ENCODE results near the gene RNPEPL1.
"Not testable (repeated sequence)": the region's sequence is repeated elsewhere in the genome, so short reads cannot be mapped to it uniquely, and the experiment has no call there.

RNPEPL1 gene, protein sequence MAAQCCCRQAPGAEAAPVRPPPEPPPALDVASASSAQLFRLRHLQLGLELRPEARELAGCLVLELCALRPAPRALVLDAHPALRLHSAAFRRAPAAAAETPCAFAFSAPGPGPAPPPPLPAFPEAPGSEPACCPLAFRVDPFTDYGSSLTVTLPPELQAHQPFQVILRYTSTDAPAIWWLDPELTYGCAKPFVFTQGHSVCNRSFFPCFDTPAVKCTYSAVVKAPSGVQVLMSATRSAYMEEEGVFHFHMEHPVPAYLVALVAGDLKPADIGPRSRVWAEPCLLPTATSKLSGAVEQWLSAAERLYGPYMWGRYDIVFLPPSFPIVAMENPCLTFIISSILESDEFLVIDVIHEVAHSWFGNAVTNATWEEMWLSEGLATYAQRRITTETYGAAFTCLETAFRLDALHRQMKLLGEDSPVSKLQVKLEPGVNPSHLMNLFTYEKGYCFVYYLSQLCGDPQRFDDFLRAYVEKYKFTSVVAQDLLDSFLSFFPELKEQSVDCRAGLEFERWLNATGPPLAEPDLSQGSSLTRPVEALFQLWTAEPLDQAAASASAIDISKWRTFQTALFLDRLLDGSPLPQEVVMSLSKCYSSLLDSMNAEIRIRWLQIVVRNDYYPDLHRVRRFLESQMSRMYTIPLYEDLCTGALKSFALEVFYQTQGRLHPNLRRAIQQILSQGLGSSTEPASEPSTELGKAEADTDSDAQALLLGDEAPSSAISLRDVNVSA

DNA sequence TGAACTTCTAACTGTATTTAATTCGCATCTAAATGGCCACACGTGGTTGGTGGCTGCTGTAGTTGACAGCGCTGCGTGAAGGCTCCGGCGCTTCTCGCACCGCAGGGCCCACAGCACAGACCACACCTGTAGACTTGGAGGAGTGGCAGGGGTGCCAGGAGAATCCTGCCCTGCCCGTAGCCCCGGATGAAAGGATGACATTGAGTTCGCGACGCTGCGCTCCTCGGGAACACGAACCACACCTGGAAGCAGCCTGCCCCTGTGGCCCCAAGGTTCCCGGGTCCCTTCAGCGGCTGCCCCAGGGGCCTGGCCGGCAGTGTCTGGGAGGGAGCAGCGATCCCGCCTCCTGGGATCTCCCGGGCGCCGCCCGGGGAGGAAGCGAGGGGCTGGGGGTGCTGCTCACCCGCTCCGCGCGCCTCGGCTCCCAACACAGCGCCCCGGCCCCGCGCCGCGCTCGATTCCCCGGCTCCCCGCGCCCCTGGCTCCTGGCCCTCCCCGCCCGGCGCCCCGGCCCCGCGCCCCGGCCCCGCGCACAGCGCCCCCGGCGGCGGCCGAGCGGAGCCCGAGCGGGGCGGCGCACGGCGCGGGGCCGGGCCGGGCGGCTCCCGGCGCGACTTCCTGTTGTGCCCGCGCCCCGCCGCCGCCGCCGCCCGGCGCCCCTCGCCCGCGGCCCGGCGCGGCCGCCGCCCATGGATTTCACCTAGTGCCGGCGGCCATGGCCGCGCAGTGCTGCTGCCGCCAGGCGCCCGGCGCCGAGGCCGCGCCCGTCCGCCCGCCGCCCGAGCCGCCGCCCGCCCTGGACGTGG is at the start of gene RNPEPL1:
Gene RNPEPL1 (plus strand): TSS at position 613 of the 806 bp plus-strand sequence. CDS start 103 bp downstream, at position 716.
- peak; percentile 21 for DNase-seq

GRCh38 chr2:240518981-240519380 is 49.3 kb upstream of the RNPEPL1 start:
- DNase-seq, result no peak

DNA sequence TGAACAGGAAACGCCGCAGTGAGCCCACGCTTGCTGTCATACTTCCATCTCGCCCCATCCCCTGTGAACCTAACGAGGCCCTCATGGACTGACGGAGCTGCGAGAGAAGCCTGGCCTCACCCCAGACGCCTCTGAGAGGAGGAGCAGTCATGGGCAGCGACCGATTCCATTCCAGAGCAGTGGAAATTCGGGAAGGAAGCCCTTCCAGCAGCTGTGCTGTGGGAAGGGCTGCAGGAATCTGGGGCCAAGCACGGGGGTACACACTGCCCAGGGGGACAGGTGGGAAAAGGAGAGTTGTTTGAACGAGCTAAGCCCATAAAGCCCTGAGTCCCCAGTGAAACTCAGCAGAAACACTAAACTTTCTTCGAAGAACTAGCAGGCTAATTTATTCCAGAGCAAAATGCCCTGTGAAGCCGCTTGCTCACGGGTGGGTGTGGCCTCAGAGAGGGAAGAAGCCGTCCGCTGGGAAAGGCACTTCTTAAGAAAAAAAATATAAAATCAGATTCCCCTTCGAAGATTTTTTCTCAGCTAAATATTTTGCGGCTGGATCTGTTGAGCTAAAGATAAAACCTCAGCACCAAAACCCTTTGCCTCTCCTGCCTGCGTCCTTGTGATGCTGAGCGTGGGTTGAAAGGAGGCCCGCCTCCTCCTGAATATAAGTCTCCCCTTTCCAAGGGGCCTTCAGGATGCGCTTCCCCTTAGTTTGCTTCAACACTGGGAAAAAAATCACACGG is 48.7 kb upstream of the RNPEPL1 start:
- DNase-seq, result no peak

DNA sequence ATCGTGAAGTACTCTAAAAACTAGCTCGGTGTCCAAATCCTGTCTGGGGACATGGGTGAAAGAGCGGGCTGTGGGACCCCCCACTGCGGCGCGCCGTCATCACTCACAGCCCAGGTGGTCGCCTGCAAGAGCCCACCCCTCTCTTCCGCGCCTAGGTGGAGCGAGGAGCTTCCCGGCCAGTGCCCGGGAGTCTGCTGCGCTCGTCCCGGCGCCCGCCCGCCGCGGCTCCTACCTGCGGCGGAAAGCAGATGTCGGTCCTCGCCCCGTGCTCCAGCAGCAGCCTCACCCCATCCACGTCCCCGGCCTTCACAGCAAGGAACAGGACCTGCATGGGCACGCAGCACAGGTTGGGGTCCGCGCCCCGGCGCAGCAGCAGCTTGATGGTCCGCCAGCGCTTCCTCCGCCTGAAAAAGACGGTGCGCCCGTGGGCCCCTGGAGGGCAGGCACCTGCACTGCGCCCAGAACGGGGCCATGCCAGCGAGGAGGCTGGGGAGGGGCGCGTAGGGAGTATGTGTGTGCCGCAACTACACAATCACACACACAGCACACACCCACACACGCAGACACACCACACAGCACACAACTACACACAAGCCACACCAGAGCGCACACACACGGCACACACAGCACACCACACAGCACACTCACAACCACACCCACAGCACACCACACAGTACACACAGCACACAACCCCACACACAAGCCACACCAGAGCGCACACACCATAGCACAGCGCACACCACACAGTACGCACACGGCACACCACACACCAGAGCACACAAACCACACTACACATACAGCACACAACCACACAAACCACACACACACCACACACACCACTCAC is 47.9 kb upstream of the RNPEPL1 start:
- no peak for DNase-seq

GRCh38 chr2:240520974-240521350 is 47.3 kb upstream of the RNPEPL1 start:
- no peak for DNase-seq

DNA sequence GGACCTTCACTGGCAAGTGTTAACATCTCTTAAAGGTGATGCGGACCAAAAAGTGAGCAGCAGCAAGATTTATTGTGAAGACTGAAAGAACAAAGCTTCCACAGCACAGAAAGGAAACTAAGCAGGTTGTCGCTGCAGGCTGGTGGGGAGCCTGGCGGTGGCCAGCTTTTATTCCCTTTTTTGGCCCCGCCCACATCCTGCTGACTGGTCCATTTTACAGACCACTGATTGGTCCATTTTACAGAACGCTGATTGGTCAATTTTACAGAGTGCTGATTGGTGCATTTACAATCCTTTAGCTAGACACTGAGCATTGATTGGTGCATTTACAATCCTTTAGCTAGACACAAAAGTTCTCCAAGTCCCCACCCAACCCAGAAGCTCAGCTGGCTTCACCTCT is 46.4 kb upstream of the RNPEPL1 start:
- DNase-seq, result not testable (repeated sequence)

DNA sequence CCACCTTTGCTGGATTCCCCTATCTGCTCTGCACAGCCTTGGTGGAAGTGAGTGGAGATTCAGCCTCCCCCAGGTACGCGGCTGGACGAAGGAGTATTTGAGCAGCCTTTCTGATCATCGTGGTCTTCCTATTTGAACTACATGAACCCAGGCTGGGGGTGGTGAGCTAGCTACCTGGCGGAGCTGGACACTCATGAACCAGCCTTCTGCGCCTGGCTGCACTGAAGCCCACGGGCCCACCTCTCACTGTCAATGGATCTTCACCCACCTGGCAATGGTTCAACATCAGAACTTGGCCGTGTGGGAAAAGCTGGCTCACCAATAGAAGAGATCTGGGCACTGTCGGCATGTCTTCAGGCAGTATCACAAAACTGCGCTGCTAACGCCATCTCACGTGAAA is 45.9 kb upstream of the RNPEPL1 start:
- no peak for DNase-seq

DNA sequence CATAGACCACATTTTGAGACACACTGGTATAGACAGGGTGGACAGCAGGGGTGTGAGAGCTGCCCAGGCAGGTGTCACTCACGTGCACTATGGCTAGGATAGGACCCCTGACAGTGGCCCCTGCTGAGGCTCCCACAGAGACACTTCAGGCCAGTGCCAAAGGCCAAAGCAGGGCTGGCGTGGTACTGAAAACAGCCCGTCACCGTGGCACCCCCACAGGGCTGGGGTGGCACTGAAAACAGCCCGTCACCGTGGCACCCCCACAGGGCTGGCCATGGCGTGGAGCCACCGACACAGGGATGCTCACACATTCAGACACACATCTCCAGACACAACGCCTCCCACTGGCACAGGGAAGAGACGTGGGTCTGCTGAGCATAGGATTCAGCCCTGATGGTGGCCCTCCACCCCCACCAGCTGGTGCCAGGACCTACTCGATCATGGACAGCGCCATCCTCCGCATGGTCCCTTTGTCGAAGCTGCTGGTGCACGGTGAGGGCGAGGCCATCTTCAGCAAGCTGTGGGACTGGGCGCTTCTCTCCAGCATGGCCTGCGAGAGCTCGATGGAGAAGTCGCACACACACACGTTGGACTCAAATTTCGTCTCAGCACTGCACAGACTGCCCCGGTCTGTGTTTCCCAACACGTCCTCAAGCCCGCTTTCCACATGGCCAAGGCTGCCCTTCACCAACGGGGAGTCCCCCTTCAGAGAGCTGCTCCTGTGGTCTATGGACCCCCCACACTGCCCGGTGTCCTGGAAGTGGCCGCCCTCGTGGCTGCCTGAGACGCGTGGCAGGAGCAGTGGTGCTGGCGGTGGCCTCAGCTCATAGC is 44.6 kb upstream of the RNPEPL1 start:
- no peak for DNase-seq

- DNase-seq, result no peak
These were observed 43.1 kb upstream of the RNPEPL1 start for GRCh38 chr2:240524963-240525718.

DNA sequence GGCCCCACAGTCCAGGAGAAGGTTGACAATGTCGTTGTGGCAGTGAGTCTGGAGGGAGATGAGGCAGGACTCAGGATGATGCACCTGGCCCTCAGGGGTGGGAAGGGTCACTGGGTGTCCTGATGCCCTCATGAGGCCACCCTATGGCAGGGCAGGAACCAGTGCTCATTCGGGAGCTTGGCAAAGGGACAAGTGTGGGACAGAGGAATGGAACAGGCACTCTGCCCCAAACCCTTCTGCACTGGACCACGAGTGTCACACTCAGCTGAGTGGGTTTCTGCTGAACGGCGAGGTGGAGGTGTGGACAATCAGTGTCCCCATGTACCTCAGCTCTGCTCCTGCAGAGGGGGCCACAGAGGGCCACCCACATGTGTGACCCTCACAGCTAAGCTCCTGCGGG is 42.5 kb upstream of the RNPEPL1 start:
- DNase-seq, result no peak

DNA sequence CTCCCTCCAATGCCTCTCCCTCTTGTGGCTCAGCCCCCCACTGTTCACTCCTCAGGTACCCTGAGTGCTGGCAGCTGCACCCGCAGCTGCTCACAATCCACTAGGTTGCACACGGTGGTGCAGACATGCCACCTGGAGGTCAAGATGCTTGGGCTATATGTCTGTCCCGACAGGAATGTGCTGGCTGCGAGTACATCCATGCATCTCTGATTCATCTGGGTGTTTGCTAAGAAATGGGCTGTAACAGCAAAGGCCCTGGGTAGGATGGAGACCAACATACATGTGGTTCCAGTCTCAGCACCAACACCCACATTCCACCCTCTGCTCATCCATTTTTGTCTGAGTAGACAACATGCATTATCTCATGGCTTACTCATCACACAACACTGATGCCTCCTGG is 41.8 kb upstream of the RNPEPL1 start:
- DNase-seq, result no peak

DNA sequence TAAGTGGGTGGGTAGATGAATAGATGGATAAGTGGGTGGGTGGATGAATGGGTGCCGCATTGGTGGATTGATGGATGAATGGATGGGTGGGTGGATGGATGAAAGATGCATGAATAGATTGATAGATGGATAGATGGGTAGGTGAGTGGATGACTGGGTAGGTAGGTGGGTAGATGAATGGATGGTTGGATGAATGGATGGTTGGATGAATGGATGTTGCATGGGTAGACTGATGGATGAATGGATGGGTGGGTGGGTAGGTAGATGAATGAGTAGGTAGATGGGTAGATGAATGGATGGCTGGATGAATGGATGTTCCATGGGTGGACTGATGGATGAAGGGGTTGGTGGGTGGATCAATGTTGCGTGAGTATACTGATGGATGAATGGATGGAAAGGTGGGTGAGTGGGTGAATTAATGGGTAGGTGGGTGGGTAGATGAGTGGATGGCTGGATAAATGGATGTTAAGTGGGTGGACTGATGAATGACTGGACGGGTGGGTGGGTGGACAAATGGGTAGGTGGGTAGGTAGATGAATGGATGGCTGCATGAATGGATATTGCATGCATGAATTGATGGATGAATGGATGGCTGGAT is 41.0 kb upstream of the RNPEPL1 start:
- no peak for DNase-seq

GRCh38 chr2:240528406-240529040 is 39.8 kb upstream of the RNPEPL1 start:
- DNase-seq, result no peak

DNA sequence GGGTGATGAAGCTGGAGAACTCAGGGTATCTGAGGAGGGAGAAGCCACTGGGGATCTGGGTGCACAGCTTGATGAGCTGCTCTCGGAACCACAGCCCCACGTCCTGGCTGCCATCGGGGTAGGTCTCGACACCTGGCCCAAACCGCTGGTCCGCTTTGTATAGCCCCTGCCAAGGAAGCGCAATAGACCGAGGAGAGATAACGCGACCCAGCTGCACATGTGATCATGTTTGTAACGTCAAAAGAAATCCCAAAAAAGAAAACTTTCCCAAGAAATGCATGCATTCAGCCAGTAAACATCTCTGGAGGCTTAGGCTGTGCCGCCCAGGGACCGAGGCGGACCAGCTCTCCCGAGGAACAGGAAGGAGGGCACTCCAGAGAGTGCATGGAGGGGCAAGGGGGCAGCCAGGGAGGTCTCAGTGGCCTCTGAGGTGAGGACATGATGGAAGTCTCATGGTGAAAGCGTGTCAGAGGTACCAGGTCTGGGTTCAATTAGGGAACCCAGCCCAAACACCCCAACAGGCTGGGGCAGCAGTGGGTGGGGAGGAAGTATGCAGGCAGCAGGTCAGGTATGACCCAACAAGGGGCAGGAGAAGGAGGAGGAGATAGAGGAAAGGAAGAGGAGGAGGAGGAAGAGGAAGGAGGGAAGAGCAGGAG is 38.8 kb upstream of the RNPEPL1 start:
- no peak for DNase-seq

DNA sequence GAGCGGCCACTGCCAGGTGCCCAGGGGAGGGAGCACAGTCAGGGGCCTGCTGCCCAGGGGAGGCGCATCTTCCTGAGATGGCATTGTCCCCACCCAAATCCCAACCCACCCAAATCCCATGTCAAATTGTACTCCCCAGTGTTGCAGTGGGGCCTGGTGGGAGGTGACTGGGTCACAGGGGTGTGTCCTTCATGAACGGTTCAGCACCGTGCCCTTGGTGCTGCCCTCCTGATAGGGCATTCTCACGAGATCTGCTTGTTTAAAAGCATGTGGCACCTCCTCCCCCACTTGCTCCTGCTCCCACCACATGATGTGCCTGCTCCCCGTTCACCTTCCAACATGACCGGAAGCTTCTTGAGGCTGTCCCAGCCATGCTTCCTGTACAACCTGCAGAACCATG is 38.1 kb upstream of the RNPEPL1 start:
- no peak for DNase-seq

DNA sequence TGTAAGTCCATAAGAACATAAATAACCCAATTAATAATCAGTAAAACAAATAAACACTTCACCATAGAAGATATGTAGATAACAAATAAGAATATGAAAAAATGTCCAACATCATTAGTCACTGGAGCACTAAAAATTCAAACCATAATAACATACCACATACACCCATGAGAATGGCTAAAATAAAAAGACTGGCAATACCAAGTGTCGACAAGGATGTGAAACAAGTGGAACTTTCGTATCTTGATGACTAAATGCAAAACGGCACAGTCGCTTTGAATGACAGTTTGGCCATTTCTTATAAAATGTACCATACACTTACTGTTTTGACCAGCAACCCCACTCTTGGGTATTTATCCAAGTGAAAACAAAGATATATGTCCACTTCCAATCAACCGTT is 37.2 kb upstream of the RNPEPL1 start:
- no peak for DNase-seq

DNA sequence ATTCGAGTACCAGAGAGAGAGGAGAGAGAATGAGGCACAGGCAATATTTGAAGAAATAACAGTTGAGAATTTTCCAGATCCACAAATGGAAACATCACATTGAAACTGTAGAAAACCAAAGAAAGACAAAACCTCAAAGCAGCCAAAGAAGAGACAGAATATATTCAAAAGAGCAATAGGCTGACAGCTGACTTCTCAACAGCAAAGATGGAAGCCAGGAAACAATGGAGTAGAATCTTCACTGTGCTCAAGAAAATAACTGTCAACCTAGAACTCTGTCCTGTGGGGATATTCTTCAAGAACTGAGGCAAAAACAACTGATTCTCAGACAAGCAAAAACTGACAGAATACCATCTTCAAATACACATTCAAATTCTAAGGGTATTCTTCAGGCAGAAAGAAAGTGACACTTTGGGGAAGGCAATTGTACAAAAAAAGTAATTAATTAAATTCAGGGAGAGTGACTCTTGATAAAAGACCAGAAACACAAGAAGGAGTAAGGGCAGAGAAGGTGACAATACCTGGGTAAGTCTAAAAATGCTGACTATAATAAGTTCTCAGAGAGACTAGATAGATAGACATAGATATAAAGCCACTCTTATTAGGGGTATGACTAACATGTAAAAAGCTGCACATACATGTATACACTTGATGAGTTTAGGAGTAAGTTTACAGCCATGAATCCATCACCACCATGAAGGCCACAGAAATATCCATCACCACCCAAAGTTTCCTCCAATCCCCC is 36.1 kb upstream of the RNPEPL1 start:
- DNase-seq, result no peak
